K562 (cell line): ENCODE results near the gene MRPL48. TPM values are rescaled to one million over a fixed set of nuclear protein-coding genes. Genes with fewer than 3 reads are reported as not detected.

Experiments
- ATAC-seq: fragments of 200-7000 bp; cut with Tn5 transposase; 3 replicates; pipeline ENCODE4 v1.9.1; 2020; ENCODE audit warnings: moderate library complexity
- BruUV-seq: library from RNA; stranded (reverse); fragments of 400-500 nt; replicated peaks from 2 replicates; lab custom pipeline; 2021; lab: Mats Ljungman, UMichigan
- CTCF ChIA-PET: fragments of 300-600 bp; formaldehyde crosslinking; extraction: SDS; loops from one replicate; lab custom pipeline; 2021; ENCODE audit warnings: low intra/inter-chr PET ratio; lab: Yijun Ruan, JAX
- POLR2A ChIA-PET: fragments of 300-600, 350-650 bp; sonication (Branson Sonifier 250); formaldehyde crosslinking; extraction: SDS; loops from one replicate; lab custom pipeline; 2021; ENCODE audit warnings: antibody characterized with exemption, inconsistent platforms; lab: Yijun Ruan, JAX
- DNase-seq, 4 experiments: peaks; one replicate each; pipeline versions ENCODE4 v3.0.0 to v3.0.0-alpha.2; 2011 to 2018; ENCODE audit warnings: low spot score in 3 of 4, mixed read lengths in 3 of 4; ENCODE audit errors: extremely low read depth in 1 of 4
- FAIRE-seq: peaks from 2 replicates; lab custom pipeline; 2011; peaks lifted over from hg19 to GRCh38; lab: Jason Lieb, UNC
- H2AFZ ChIP-seq: 2 replicates; pipeline ENCODE4 v1.6.0; 2011; ENCODE audit warnings: low read depth, low read length, control low read depth, inconsistent platforms
- H3K27ac ChIP-seq: fragments of 200-600 bp; 3 replicates; pipeline ENCODE4 v1.8.0; 2011; ENCODE audit warnings: low read depth, mild to moderate bottlenecking, control low read depth, inconsistent platforms, low read length, moderate library complexity, mixed read lengths; ENCODE audit errors: extremely low read depth
- H3K27me3 ChIP-seq, 2 experiments: fragments of 300-600 bp in 1 of 2; 2 replicates in 1 of 2; 3 replicates in 1 of 2; pipeline versions ENCODE4 v1.6.0 to v1.8.0; 2011; ENCODE audit warnings: inconsistent platforms in 2 of 2, low read length in 2 of 2, mild to moderate bottlenecking in 1 of 2, mixed read lengths in 1 of 2, moderate library complexity in 1 of 2; ENCODE audit not compliant: control insufficient read depth in 2 of 2, insufficient read depth in 2 of 2
- H3K36me3 ChIP-seq: fragments of 300-600 bp; 3 replicates; pipeline ENCODE4 v1.8.0; 2011; ENCODE audit warnings: mild to moderate bottlenecking, low read length, inconsistent platforms; ENCODE audit not compliant: control insufficient read depth, insufficient read depth
- H3K4me1 ChIP-seq, 2 experiments: fragments of 200-600 bp in 1 of 2; replicated peaks in 1 of 2; 2 replicates in 1 of 2; 3 replicates in 1 of 2; pipeline versions ENCODE4 v1.5.1 to v1.8.0; 2011; ENCODE audit warnings: inconsistent platforms in 2 of 2, low read length in 2 of 2, mild to moderate bottlenecking in 1 of 2, mixed read lengths in 1 of 2, moderate library complexity in 1 of 2; ENCODE audit not compliant: control insufficient read depth in 2 of 2, insufficient read depth in 2 of 2
- H3K4me2 ChIP-seq: 2 replicates; pipeline ENCODE4 v1.6.1; 2011; ENCODE audit warnings: low read length, control low read depth, inconsistent platforms, mixed read lengths; ENCODE audit not compliant: insufficient read depth
- H3K4me3 ChIP-seq: fragments of 200-600 bp; sonication (generic), shearing (Covaris generic); 2 replicates; pipeline ENCODE4 v1.5.1; 2016; ENCODE audit warnings: control low read depth, inconsistent platforms
- H3K79me2 ChIP-seq: fragments of 200-600 bp; 3 replicates; pipeline ENCODE4 v1.8.0; 2011; ENCODE audit warnings: low read length, inconsistent platforms; ENCODE audit not compliant: control insufficient read depth, insufficient read depth
- H3K9ac ChIP-seq, 2 experiments: 2 replicates each; pipeline versions ENCODE4 v1.6.0 to v1.6.1; 2011; ENCODE audit warnings: low read depth in 2 of 2, low read length in 2 of 2, control low read depth in 1 of 2, inconsistent platforms in 1 of 2, mild to moderate bottlenecking in 1 of 2, mixed read lengths in 1 of 2; ENCODE audit not compliant: insufficient read depth in 1 of 2
- H3K9me1 ChIP-seq: one replicate; pipeline ENCODE4 v1.6.0; 2011; ENCODE audit warnings: inconsistent platforms, mild to moderate bottlenecking, low read length, moderate library complexity; ENCODE audit not compliant: control insufficient read depth, insufficient read depth
- H3K9me3 ChIP-seq: replicated peaks from 2 replicates; pipeline ENCODE4 v1.5.1; 2011; ENCODE audit warnings: low read depth, low read length, inconsistent platforms; ENCODE audit not compliant: control insufficient read depth, insufficient read depth
- H4K20me1 ChIP-seq: replicated peaks from 2 replicates; pipeline ENCODE4 v1.6.1; 2011; ENCODE audit warnings: low read length, inconsistent platforms, mixed read lengths; ENCODE audit not compliant: control insufficient read depth, insufficient read depth
- DACH1 ChIP-seq: fragments of 450-650 bp; IDR thresholded peaks from 2 replicates; pipeline ENCODE4 v1.6.1; 2018; ENCODE audit not compliant: partially characterized antibody
- ESRRA ChIP-seq: fragments of 450-650 bp; IDR thresholded peaks from 2 replicates; pipeline ENCODE4 v1.6.1; 2014; ENCODE audit warnings: low read depth, mild to moderate bottlenecking, moderate library complexity, borderline replicate concordance
- HDGF ChIP-seq: fragments of 450-650 bp; IDR thresholded peaks from 2 replicates; pipeline ENCODE4 v1.6.1; 2016
- KDM1A ChIP-seq, 2 experiments: fragments of 450-650 bp; IDR thresholded peaks; 2 replicates each; pipeline ENCODE4 v1.6.1; 2016; ENCODE audit warnings: mild to moderate bottlenecking in 2 of 2
- KLF10 ChIP-seq: fragments of 250-450 bp; sonication (Bioruptor Pico); IDR thresholded peaks from 2 replicates; pipeline ENCODE4 v1.6.1; 2021; ENCODE audit warnings: matching md5 sums
- LARP7 ChIP-seq: fragments of 450-650 bp; IDR thresholded peaks from 2 replicates; pipeline ENCODE4 v1.6.1; 2016
- NFE2 ChIP-seq: IDR thresholded peaks from 2 replicates; pipeline ENCODE4 v1.6.1; 2014; ENCODE audit warnings: antibody characterized with exemption, low read depth
- POLR2A ChIP-seq: fragments of 450-650 bp; conservative IDR thresholded peaks from 2 replicates; pipeline ENCODE4 v1.6.1; 2016
- SNRNP70 ChIP-seq: fragments of 200-400 bp; formaldehyde crosslinking; optimal IDR thresholded peaks from 2 replicates; pipeline ENCODE3; 2017; ENCODE audit warnings: low read depth, low read length
- ZBTB8A ChIP-seq: fragments of 450-650 bp; IDR thresholded peaks from 2 replicates; pipeline ENCODE4 v1.6.1; 2018; ENCODE audit warnings: mild to moderate bottlenecking, moderate library complexity; ENCODE audit not compliant: partially characterized antibody
- WGBS: fragments of 100-300 bp; shearing (Covaris generic); methylation state at CpG from one replicate; pipeline ENCODE4 v1.1.6; 2016; ENCODE audit warnings: low coverage, mixed read lengths; ENCODE audit not compliant: insufficient coverage; ENCODE audit errors: missing lambda C conversion rate; 5-methylcytosine and 5-hydroxymethylcytosine counted together
- in situ Hi-C: fragments of 300-500 bp; cut with MboI; formaldehyde crosslinking; loops from 4 replicates; pipeline ENCODE4 v1.15.0; 2018; ENCODE audit warnings: inconsistent platforms, mixed read lengths
- intact Hi-C: fragments of 100-400 bp; cut with micrococcal nuclease; formaldehyde crosslinking; loops from 2 replicates; pipeline ENCODE4 v1.14.2; 2022
- polyA plus RNA-seq, 8 experiments: library from polyadenylated mRNA; depleted of rRNA in 4 of 8; stranded (reverse) in 5 of 8; unstranded in 3 of 8; fragments of >200 nt; fragmentation: Nextera tagmentation in 2 of 8; fragmentation: Illumina TruSeq in 1 of 8; extraction: Ambion mirVana in 2 of 8; extraction: Trizol in 1 of 8; gene quantifications; 2 replicates each; pipeline versions ENCODE4 v1.2.1 to v1.2.3, GENCODE V29; 2011 to 2014; ENCODE audit warnings: inconsistent platforms in 1 of 8, missing spikeins in 1 of 8
- total RNA-seq, 7 experiments: library from RNA; depleted of rRNA in 6 of 7; stranded (reverse); fragments of >200 nt in 6 of 7; fragmentation: Illumina TruSeq in 2 of 7; extraction: Trizol in 2 of 7; gene quantifications; 2 replicates each; pipeline versions ENCODE4 v1.2.1 to v1.2.3, GENCODE V29; 2011 to 2021; ENCODE audit warnings: low replicate concordance in 1 of 7
- TF ChIP-seq, protein P1 (sequence below): fragments of 450-650 bp; formaldehyde crosslinking; IDR thresholded peaks from 2 replicates; pipeline ENCODE4 v1.4.0; 2022; ENCODE audit warnings: missing genetic modification characterization
- TF ChIP-seq, protein P2 (sequence below), 2 experiments: fragments of 150-350 bp in 1 of 2; IDR thresholded peaks; 2 replicates each; pipeline ENCODE4 v1.6.1; 2012 to 2016; ENCODE audit warnings: low read depth in 2 of 2, low read length in 2 of 2, mild to moderate bottlenecking in 1 of 2, moderate library complexity in 1 of 2
- TF ChIP-seq, protein P3 (sequence below), 2 experiments: fragments of 450-650 bp in 1 of 2; sonication (generic) in 1 of 2; formaldehyde crosslinking in 1 of 2; IDR thresholded peaks in 1 of 2; conservative IDR thresholded peaks in 1 of 2; 2 replicates each; pipeline versions ENCODE4 v1.6.1 to v1.8.1; 2016 to 2023; ENCODE audit warnings: mild to moderate bottlenecking in 2 of 2, moderate library complexity in 2 of 2, inconsistent platforms in 1 of 2, missing genetic modification reagents in 1 of 2
- TF ChIP-seq, protein P4 (sequence below): sonication (generic); formaldehyde crosslinking; IDR thresholded peaks from 2 replicates; pipeline ENCODE4 v1.8.1; 2023; ENCODE audit warnings: mild to moderate bottlenecking, missing genetic modification reagents

Gene MRPL48
- total and polyA plus RNA-seq, 9 of the 15 experiments (the other 6 are each of a cell fraction or from before 2014, with no cell fraction given), result 66.0 to 237 (median 104) TPM

DNA sequence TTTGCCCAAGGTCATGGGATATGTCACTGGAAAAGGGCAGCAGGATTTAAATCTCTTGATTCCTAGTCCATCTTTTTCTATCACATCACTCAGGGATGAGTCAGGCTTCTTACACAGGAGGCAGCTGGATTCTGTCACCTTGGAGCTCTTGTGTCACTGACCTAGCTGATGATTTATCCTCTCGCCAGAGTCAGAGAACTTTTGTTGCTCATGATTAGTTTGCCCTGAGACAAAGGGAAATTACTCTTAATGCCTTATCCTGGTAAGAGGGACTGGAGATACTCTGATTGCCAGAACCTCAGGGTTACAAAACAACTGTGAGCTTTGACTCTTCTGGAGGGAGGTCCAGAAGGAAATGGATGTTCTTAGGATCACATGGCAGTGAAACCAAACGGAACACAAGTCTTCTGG, 78.9 kb downstream of the MRPL48 start:
- H3K79me2 ChIP-seq, result no peaks in the 10 kb centered on the region
- no peak overlapping the region for H3K9ac ChIP-seq
- DNase-seq (no peak), FAIRE-seq (no peak), ATAC-seq (no peak; the same call in 2 of the 3 replicates)
- peaks cover 38% of the 10 kb centered on the region for H3K36me3 ChIP-seq
- no peaks in the 10 kb centered on the region; a peak in 1 of 5 replicates for H3K4me1 ChIP-seq
- no TSS peak for BruUV-seq
- 21% methylated on average over 2 of the region's 2 CpGs for WGBS
- in situ Hi-C loops, result no loop called here
- ChIA-PET POLR2A (interaction anchor here (0.6 to 2.3 kb wide), 6 partner anchors 10 to 273 kb away, joined by 3 to 12 read pairs (median 6); no protein-coding TSS in a partner anchor), CTCF (no interaction called here)
- no peaks in the 10 kb centered on the region for H4K20me1 ChIP-seq
- no peak overlapping the region for H3K4me2 ChIP-seq
- no peaks in the 10 kb centered on the region for H3K27me3 ChIP-seq
- intact Hi-C loops, result no loop called here
- no peak overlapping the region for H3K4me3 ChIP-seq
- H3K27ac ChIP-seq, result 0 out of 3 replicates have a peak overlapping the region, but pooled peaks have one; percentile 31
- no peak overlapping the region for H2AFZ ChIP-seq
- H3K9me3 ChIP-seq, result no peaks in the 10 kb centered on the region
- no peaks in the 10 kb centered on the region for H3K9me1 ChIP-seq
- no peak for TF ChIP-seq SNRNP70
- TF ChIP-seq, protein P1, sequence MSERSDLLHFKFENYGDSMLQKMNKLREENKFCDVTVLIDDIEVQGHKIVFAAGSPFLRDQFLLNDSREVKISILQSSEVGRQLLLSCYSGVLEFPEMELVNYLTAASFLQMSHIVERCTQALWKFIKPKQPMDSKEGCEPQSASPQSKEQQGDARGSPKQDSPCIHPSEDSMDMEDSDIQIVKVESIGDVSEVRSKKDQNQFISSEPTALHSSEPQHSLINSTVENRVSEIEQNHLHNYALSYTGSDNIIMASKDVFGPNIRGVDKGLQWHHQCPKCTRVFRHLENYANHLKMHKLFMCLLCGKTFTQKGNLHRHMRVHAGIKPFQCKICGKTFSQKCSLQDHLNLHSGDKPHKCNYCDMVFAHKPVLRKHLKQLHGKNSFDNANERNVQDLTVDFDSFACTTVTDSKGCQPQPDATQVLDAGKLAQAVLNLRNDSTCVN (CRISPR knock-in tag), result no peak
- no peak for TF ChIP-seq KLF10 (CRISPR knock-in tag)
- TF ChIP-seq, protein P2, sequence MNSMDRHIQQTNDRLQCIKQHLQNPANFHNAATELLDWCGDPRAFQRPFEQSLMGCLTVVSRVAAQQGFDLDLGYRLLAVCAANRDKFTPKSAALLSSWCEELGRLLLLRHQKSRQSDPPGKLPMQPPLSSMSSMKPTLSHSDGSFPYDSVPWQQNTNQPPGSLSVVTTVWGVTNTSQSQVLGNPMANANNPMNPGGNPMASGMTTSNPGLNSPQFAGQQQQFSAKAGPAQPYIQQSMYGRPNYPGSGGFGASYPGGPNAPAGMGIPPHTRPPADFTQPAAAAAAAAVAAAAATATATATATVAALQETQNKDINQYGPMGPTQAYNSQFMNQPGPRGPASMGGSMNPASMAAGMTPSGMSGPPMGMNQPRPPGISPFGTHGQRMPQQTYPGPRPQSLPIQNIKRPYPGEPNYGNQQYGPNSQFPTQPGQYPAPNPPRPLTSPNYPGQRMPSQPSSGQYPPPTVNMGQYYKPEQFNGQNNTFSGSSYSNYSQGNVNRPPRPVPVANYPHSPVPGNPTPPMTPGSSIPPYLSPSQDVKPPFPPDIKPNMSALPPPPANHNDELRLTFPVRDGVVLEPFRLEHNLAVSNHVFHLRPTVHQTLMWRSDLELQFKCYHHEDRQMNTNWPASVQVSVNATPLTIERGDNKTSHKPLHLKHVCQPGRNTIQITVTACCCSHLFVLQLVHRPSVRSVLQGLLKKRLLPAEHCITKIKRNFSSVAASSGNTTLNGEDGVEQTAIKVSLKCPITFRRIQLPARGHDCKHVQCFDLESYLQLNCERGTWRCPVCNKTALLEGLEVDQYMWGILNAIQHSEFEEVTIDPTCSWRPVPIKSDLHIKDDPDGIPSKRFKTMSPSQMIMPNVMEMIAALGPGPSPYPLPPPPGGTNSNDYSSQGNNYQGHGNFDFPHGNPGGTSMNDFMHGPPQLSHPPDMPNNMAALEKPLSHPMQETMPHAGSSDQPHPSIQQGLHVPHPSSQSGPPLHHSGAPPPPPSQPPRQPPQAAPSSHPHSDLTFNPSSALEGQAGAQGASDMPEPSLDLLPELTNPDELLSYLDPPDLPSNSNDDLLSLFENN (IDR thresholded peaks at IDR 0.05; ENCODE audit: low read depth in 2 of 2, low read length in 2 of 2), result no peak
- 0 out of 2 replicates have a peak, but pooled peaks have one; percentile 26 for TF ChIP-seq POLR2A
- no peak for TF ChIP-seq HDGF
- TF ChIP-seq, protein P3, sequence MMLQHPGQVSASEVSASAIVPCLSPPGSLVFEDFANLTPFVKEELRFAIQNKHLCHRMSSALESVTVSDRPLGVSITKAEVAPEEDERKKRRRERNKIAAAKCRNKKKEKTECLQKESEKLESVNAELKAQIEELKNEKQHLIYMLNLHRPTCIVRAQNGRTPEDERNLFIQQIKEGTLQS (IDR thresholded peaks at IDR 0.05), result peak; percentile 57
- TF ChIP-seq, protein P3 (CRISPR knock-in tag; conservative IDR thresholded peaks at IDR 0.05), result no peak
- peak; percentile 35; the same call in 1 of the 2 replicates for TF ChIP-seq ESRRA
- peak in 1 of 2 experiments; percentile 21; a peak in 1 of 4 replicates for TF ChIP-seq KDM1A (IDR thresholded peaks at IDR 0.05)
- TF ChIP-seq ZBTB8A, result no peak
- no peak for TF ChIP-seq DACH1
- 0 out of 2 replicates have a peak, but pooled peaks have one; percentile 11 for TF ChIP-seq NFE2
- TF ChIP-seq LARP7, result no peak
- TF ChIP-seq, protein P4, sequence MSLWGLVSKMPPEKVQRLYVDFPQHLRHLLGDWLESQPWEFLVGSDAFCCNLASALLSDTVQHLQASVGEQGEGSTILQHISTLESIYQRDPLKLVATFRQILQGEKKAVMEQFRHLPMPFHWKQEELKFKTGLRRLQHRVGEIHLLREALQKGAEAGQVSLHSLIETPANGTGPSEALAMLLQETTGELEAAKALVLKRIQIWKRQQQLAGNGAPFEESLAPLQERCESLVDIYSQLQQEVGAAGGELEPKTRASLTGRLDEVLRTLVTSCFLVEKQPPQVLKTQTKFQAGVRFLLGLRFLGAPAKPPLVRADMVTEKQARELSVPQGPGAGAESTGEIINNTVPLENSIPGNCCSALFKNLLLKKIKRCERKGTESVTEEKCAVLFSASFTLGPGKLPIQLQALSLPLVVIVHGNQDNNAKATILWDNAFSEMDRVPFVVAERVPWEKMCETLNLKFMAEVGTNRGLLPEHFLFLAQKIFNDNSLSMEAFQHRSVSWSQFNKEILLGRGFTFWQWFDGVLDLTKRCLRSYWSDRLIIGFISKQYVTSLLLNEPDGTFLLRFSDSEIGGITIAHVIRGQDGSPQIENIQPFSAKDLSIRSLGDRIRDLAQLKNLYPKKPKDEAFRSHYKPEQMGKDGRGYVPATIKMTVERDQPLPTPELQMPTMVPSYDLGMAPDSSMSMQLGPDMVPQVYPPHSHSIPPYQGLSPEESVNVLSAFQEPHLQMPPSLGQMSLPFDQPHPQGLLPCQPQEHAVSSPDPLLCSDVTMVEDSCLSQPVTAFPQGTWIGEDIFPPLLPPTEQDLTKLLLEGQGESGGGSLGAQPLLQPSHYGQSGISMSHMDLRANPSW, result no peak
